HL-60 (cell line): ENCODE results near the gene VPS25.
"Not testable (repeated sequence)": the region's sequence is repeated elsewhere in the genome, so short reads cannot be mapped to it uniquely, and the experiment has no call there.

Source experiments
- GABPA ChIP-seq: IDR thresholded peaks from 2 replicates; pipeline ENCODE4 v1.6.1; 2012; ENCODE audit warnings: low read depth
- POLR2AphosphoS5 ChIP-seq: IDR thresholded peaks from 2 replicates; pipeline ENCODE4 v1.6.1; 2012; ENCODE audit warnings: low read depth
- SPI1 ChIP-seq: IDR thresholded peaks from 2 replicates; pipeline ENCODE4 v1.6.1; 2012; ENCODE audit warnings: low read depth, mild to moderate bottlenecking, borderline replicate concordance
- TF ChIP-seq, protein P1 (sequence below): IDR thresholded peaks from one replicate; pipeline ENCODE4 v1.5.1; 2011; ENCODE audit warnings: low read length, control low read depth, inconsistent platforms; ENCODE audit not compliant: insufficient read depth
- TF ChIP-seq, protein P2 (sequence below): IDR thresholded peaks from 2 replicates; pipeline ENCODE4 v1.6.1; 2012; ENCODE audit warnings: low read depth; ENCODE audit not compliant: insufficient replicate concordance

DNA sequence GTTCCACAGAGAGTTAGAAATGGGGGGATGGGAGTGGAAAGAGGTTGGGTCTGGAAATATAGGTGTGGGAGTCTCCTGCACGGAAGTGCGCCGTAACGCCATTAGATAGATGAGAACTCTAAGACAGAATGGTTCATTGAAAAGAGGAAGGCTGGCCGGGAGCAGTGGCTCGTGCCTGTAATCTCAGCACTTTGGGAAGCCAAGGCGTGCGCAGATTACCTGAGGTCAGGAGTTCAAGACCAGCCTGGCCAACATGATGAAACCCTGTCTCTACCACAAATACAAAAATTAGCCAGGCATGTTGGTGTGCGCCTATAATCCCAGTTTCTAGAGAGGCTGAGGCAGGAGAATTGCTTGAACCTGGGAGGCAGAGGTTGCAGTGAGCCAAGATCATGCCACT is 5.2 kb upstream of the VPS25 start:
- TF ChIP-seq, protein P1, sequence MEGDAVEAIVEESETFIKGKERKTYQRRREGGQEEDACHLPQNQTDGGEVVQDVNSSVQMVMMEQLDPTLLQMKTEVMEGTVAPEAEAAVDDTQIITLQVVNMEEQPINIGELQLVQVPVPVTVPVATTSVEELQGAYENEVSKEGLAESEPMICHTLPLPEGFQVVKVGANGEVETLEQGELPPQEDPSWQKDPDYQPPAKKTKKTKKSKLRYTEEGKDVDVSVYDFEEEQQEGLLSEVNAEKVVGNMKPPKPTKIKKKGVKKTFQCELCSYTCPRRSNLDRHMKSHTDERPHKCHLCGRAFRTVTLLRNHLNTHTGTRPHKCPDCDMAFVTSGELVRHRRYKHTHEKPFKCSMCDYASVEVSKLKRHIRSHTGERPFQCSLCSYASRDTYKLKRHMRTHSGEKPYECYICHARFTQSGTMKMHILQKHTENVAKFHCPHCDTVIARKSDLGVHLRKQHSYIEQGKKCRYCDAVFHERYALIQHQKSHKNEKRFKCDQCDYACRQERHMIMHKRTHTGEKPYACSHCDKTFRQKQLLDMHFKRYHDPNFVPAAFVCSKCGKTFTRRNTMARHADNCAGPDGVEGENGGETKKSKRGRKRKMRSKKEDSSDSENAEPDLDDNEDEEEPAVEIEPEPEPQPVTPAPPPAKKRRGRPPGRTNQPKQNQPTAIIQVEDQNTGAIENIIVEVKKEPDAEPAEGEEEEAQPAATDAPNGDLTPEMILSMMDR = not testable (repeated sequence)
- TF ChIP-seq POLR2AphosphoS5, GABPA: not testable (repeated sequence)
- peak; percentile 59; the same call in 1 of the 2 replicates for TF ChIP-seq SPI1
- TF ChIP-seq, protein P2, sequence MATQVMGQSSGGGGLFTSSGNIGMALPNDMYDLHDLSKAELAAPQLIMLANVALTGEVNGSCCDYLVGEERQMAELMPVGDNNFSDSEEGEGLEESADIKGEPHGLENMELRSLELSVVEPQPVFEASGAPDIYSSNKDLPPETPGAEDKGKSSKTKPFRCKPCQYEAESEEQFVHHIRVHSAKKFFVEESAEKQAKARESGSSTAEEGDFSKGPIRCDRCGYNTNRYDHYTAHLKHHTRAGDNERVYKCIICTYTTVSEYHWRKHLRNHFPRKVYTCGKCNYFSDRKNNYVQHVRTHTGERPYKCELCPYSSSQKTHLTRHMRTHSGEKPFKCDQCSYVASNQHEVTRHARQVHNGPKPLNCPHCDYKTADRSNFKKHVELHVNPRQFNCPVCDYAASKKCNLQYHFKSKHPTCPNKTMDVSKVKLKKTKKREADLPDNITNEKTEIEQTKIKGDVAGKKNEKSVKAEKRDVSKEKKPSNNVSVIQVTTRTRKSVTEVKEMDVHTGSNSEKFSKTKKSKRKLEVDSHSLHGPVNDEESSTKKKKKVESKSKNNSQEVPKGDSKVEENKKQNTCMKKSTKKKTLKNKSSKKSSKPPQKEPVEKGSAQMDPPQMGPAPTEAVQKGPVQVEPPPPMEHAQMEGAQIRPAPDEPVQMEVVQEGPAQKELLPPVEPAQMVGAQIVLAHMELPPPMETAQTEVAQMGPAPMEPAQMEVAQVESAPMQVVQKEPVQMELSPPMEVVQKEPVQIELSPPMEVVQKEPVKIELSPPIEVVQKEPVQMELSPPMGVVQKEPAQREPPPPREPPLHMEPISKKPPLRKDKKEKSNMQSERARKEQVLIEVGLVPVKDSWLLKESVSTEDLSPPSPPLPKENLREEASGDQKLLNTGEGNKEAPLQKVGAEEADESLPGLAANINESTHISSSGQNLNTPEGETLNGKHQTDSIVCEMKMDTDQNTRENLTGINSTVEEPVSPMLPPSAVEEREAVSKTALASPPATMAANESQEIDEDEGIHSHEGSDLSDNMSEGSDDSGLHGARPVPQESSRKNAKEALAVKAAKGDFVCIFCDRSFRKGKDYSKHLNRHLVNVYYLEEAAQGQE = not testable (repeated sequence)
